ENCODE results near the gene TMEM51.

GRCh38 chr1:15212216-15212953 lies 58.8 kb downstream of the TMEM51 start:
- TF ChIP-seq CTCF (IDR thresholded peaks at IDR 0.05), result no peak
- no peak for TF ChIP-seq POLR2A (IDR thresholded peaks at IDR 0.05)

Measured in breast epithelium (tissue), 3 donors.